ENCODE data around the gene MARCKSL1.

DNA sequence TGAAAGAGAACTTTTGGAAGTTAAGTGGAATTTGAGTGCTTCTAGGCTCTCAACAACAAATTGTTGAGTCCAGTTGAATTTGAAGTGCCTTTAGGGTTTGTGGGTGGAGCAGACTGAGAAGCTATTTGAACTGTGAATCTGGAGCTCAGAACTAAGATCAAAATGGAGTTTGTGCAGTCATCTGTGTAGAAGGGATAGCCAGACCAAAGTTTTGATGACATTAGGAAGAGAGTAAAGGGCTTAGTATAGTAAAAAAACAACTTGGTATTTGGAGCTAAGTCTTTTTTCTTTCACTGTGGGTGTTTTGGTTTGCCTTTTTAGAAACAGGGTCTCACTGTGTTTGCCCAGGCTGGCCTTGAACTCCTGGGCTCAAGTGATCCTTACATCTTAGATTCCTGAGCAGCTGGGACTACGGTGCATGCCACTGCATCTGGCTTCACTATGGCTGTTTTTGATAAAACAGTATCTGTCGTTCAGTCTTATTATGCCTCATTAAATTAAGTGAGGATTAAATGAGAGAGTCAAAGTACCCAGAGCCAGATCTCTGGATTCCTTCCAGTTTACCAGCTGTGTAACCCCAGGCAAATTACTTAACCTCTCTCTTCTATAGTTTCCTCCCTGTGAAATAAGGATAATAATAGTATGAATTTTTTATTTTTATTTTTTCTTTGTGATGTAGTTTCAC lies 24.2 kb downstream of the MARCKSL1 start:
- TF ChIP-seq, protein P1, sequence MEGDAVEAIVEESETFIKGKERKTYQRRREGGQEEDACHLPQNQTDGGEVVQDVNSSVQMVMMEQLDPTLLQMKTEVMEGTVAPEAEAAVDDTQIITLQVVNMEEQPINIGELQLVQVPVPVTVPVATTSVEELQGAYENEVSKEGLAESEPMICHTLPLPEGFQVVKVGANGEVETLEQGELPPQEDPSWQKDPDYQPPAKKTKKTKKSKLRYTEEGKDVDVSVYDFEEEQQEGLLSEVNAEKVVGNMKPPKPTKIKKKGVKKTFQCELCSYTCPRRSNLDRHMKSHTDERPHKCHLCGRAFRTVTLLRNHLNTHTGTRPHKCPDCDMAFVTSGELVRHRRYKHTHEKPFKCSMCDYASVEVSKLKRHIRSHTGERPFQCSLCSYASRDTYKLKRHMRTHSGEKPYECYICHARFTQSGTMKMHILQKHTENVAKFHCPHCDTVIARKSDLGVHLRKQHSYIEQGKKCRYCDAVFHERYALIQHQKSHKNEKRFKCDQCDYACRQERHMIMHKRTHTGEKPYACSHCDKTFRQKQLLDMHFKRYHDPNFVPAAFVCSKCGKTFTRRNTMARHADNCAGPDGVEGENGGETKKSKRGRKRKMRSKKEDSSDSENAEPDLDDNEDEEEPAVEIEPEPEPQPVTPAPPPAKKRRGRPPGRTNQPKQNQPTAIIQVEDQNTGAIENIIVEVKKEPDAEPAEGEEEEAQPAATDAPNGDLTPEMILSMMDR (conservative IDR thresholded peaks at IDR 0.05; ENCODE audit: low read depth, low read length) = no peak
- TF ChIP-seq EZH2 (IDR thresholded peaks at IDR 0.05; ENCODE audit: borderline replicate concordance, low read depth, low read length, poor library complexity, severe bottlenecking) = no peak
